ENCODE data around the gene LIN7A. TPM values are rescaled to one million over a fixed set of nuclear protein-coding genes. Genes with fewer than 3 reads are reported as not detected.

The LIN7A gene
- total RNA-seq (2022; extraction: Qiagen RNA extraction; ENCODE audit: low read depth): 0.33 to 0.55 TPM (median 0.43 TPM) in 5 replicates

DNA sequence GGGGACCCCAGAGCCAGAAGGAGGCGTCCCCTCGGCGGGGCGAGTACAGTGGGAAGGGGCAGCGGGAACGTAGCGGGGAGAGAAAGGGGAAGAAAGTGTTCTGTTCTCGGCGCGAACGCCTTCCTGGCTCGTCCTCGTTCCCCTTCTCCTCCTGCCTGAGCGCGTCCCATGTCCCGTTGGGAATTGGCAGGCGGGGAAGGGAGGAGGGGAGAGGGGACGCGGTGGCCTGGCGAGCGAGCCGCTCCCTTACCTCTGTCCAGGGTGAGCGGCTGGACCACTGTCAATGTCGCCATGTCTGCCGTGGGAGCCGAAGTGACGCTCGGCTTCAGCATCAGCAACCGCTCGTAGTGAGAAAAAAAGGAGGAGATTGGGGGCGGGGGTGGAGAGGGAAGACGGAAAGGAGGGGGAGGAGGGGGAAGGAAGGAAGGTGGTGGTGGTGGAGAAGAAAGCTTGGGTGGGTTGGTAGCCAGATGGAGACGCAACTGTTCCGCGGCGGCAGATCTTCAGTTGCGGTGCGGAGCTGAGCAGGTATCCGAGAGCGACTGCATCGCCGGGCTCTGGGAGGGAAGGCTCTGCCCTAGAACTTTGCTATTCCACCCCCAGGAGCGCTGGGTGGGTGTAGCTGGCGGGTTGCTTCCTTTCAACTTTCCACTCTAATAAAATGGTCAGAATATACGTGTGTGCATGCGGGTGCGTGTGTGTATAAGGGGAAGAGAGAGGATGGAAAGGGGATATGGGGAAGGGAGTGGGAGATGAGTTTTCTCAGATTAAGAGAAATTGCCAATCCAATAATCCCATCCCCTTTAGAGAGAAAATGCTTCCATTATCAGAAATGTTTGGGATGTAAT lies at the start of gene LIN7A:
TSS of gene LIN7A (minus strand) at position 544 of the 848 bp plus-strand sequence. CDS start at position 332, 212 bp downstream.

Other genes with a start within 250 kb of the LIN7A start
- gene MYF6, start 230.3 kb downstream of the LIN7A start, total RNA-seq (2022; extraction: Qiagen RNA extraction; ENCODE audit: low read depth): not detected in 5 replicates
- gene MYF5, start 221.0 kb downstream of the LIN7A start, total RNA-seq (2022; extraction: Qiagen RNA extraction; ENCODE audit: low read depth): not detected in 5 replicates
- gene ACSS3, start 140.1 kb upstream of the LIN7A start, total RNA-seq (2022; extraction: Qiagen RNA extraction; ENCODE audit: low read depth): 0.01 TPM in 1 of 5 replicates, not detected in the others

Measured in A549 treated with CpdA at 1 μM for 4 hours (cell line).